H1 (cell line): ENCODE measurements around the gene MITF. TPM values are rescaled to one million over a fixed set of nuclear protein-coding genes. Genes with fewer than 3 reads are reported as not detected.
A peak's percentile ranks its signal among the peaks of the same experiment; 100 is the strongest.

ENCODE experiments used
- CTCF ChIA-PET: fragments of 300-600 bp; sonication (Branson Sonifier 250); formaldehyde crosslinking; loops from one replicate; lab custom pipeline; 2021; ENCODE audit not compliant: partially characterized antibody; lab: Charles Lee
- POLR2A ChIA-PET: fragments of 300-600 bp; sonication (Branson Sonifier 250); formaldehyde crosslinking; loops from one replicate; lab custom pipeline; 2021; ENCODE audit warnings: inconsistent platforms; ENCODE audit not compliant: partially characterized antibody; lab: Charles Lee
- DNase-seq, 2 experiments: peaks; one replicate each; pipeline versions ENCODE4 v3.0.0 to v3.0.0-alpha.2; 2010 to 2022; ENCODE audit warnings: low spot score in 2 of 2, low read depth in 1 of 2, mixed read lengths in 1 of 2
- FAIRE-seq: peaks from 2 replicates; lab custom pipeline; 2011; peaks lifted over from hg19 to GRCh38; lab: Jason Lieb, UNC
- H2AFZ ChIP-seq: 2 replicates; pipeline ENCODE4 v1.8.1; 2012; ENCODE audit warnings: low read length, inconsistent platforms
- H2AK5ac ChIP-seq: 2 replicates; pipeline ENCODE4 v1.6.1; 2013; ENCODE audit warnings: low read depth, low read length
- H2BK120ac ChIP-seq: replicated peaks from 2 replicates; pipeline ENCODE3; 2013; ENCODE audit warnings: low read depth, low read length, inconsistent platforms
- H2BK12ac ChIP-seq: 2 replicates; pipeline ENCODE4 v1.6.1; 2013; ENCODE audit warnings: low read depth, low read length
- H2BK15ac ChIP-seq: 2 replicates; pipeline ENCODE4 v1.6.1; 2013; ENCODE audit warnings: low read length
- H2BK20ac ChIP-seq: 2 replicates; pipeline ENCODE4 v1.6.1; 2013; ENCODE audit warnings: low read length
- H2BK5ac ChIP-seq: 2 replicates; pipeline ENCODE4 v1.6.1; 2013; ENCODE audit warnings: low read depth, low read length
- H3K14ac ChIP-seq: 2 replicates; pipeline ENCODE4 v1.6.1; 2013; ENCODE audit warnings: inconsistent platforms; ENCODE audit not compliant: insufficient read length
- H3K18ac ChIP-seq: 2 replicates; pipeline ENCODE4 v1.6.1; 2013; ENCODE audit warnings: low read length; ENCODE audit errors: extremely low read depth
- H3K23ac ChIP-seq: 2 replicates; pipeline ENCODE4 v1.6.1; 2013; ENCODE audit warnings: inconsistent platforms; ENCODE audit not compliant: insufficient read length
- H3K23me2 ChIP-seq: 2 replicates; pipeline ENCODE4 v1.6.1; 2013; ENCODE audit warnings: low read depth, low read length
- H3K27ac ChIP-seq: 2 replicates; pipeline ENCODE4 v1.6.1; 2011; ENCODE audit warnings: low read depth, low read length, inconsistent platforms
- H3K27me3 ChIP-seq, 4 experiments: replicated peaks in 1 of 4; 1 replicate in 1 of 4; 2 replicates in 3 of 4; pipeline versions ENCODE4 v1.6.1 to v1.8.1; 2011 to 2013; ENCODE audit warnings: low read length in 3 of 4, mild to moderate bottlenecking in 3 of 4, inconsistent platforms in 2 of 4, mixed read lengths in 2 of 4, moderate library complexity in 1 of 4; ENCODE audit not compliant: control insufficient read depth in 3 of 4, insufficient read depth in 3 of 4; ENCODE audit errors: extremely low read depth in 1 of 4
- H3K36me3 ChIP-seq, 4 experiments: 2 replicates each; pipeline versions ENCODE4 v1.6.1 to v1.8.1; 2011 to 2013; ENCODE audit warnings: mild to moderate bottlenecking in 4 of 4, low read length in 3 of 4, moderate library complexity in 2 of 4, control low read depth in 1 of 4, inconsistent platforms in 1 of 4; ENCODE audit not compliant: insufficient read depth in 4 of 4, control insufficient read depth in 2 of 4
- H3K4ac ChIP-seq: replicated peaks from 2 replicates; pipeline ENCODE3; 2013; ENCODE audit warnings: low read length, low read depth, mixed read lengths, inconsistent platforms; ENCODE audit not compliant: insufficient read length
- H3K4me1 ChIP-seq, 4 experiments: replicated peaks in 1 of 4; 1 replicate in 1 of 4; 2 replicates in 3 of 4; pipeline versions ENCODE4 v1.6.1 to v1.8.1; 2011 to 2013; ENCODE audit warnings: low read length in 3 of 4, inconsistent platforms in 2 of 4, mixed read lengths in 1 of 4; ENCODE audit not compliant: insufficient read depth in 4 of 4, control insufficient read depth in 3 of 4
- H3K4me2 ChIP-seq, 2 experiments: 2 replicates each; pipeline versions ENCODE4 v1.6.1 to v1.8.1; 2011 to 2013; ENCODE audit warnings: low read depth in 2 of 2, low read length in 2 of 2, control low read depth in 1 of 2, inconsistent platforms in 1 of 2, mild to moderate bottlenecking in 1 of 2; ENCODE audit not compliant: insufficient read depth in 1 of 2
- H3K4me3 ChIP-seq, 4 experiments: fragments of 200-600, 300-600 bp in 1 of 4; sonication (generic), shearing (Covaris generic), sonication (Bioruptor Twin) in 1 of 4; 2 replicates each; pipeline versions ENCODE4 v1.5.1 to v1.8.1; 2011 to 2016; ENCODE audit warnings: low read length in 4 of 4, low read depth in 3 of 4, control low read depth in 2 of 4, inconsistent platforms in 2 of 4, mild to moderate bottlenecking in 2 of 4, mixed read lengths in 1 of 4, moderate library complexity in 1 of 4; ENCODE audit not compliant: insufficient read depth in 2 of 4; ENCODE audit errors: extremely low read depth in 1 of 4
- H3K56ac ChIP-seq: replicated peaks from 2 replicates; pipeline ENCODE3; 2013; ENCODE audit warnings: low read depth, mild to moderate bottlenecking, mixed read lengths, low read length, inconsistent platforms; ENCODE audit not compliant: insufficient read length
- H3K79me1 ChIP-seq: 2 replicates; pipeline ENCODE4 v1.6.1; 2013; ENCODE audit warnings: low read depth, low read length, control low read depth
- H3K79me2 ChIP-seq, 2 experiments: 2 replicates each; pipeline versions ENCODE4 v1.6.1 to v1.8.1; 2012 to 2013; ENCODE audit warnings: low read length in 2 of 2, mild to moderate bottlenecking in 2 of 2, inconsistent platforms in 1 of 2; ENCODE audit not compliant: insufficient read depth in 2 of 2, control insufficient read depth in 1 of 2
- H3K9ac ChIP-seq, 4 experiments: replicated peaks in 1 of 4; 1 replicate in 1 of 4; 2 replicates in 3 of 4; pipeline versions ENCODE4 v1.6.1 to v1.8.1; 2011 to 2013; ENCODE audit warnings: low read depth in 3 of 4, low read length in 3 of 4, control low read depth in 2 of 4, mild to moderate bottlenecking in 2 of 4, moderate library complexity in 2 of 4, inconsistent platforms in 1 of 4; ENCODE audit errors: extremely low read depth in 1 of 4
- H3K9me3 ChIP-seq, 2 experiments: 2 replicates each; pipeline versions ENCODE4 v1.6.1 to v1.8.1; 2012 to 2013; ENCODE audit warnings: mild to moderate bottlenecking in 2 of 2, moderate library complexity in 2 of 2, control low read depth in 1 of 2, inconsistent platforms in 1 of 2, low read depth in 1 of 2, low read length in 1 of 2, mixed read lengths in 1 of 2; ENCODE audit not compliant: insufficient read depth in 2 of 2
- H4K20me1 ChIP-seq, 2 experiments: replicated peaks in 1 of 2; 2 replicates each; pipeline versions ENCODE3 to v1.8.1; 2011 to 2013; ENCODE audit warnings: inconsistent platforms in 2 of 2, low read length in 2 of 2, mild to moderate bottlenecking in 1 of 2; ENCODE audit not compliant: insufficient read depth in 2 of 2, control insufficient read depth in 1 of 2
- H4K5ac ChIP-seq: 2 replicates; pipeline ENCODE4 v1.6.1; 2013; ENCODE audit warnings: low read length, low read depth, mixed read lengths, inconsistent platforms; ENCODE audit not compliant: insufficient read length
- H4K8ac ChIP-seq: 2 replicates; pipeline ENCODE4 v1.8.0; 2013; ENCODE audit warnings: mild to moderate bottlenecking, moderate library complexity, low read length, inconsistent platforms; ENCODE audit not compliant: insufficient read depth; ENCODE audit errors: extremely low read depth
- H4K91ac ChIP-seq: replicated peaks from 2 replicates; pipeline ENCODE3; 2013; ENCODE audit warnings: low read length, mixed read lengths, inconsistent platforms; ENCODE audit not compliant: insufficient read length
- CTBP2 ChIP-seq: IDR thresholded peaks from 2 replicates; pipeline ENCODE4 v1.7.0; 2011; ENCODE audit warnings: borderline replicate concordance, mild to moderate bottlenecking, moderate library complexity, mixed read lengths, low read length; ENCODE audit not compliant: insufficient read depth, insufficient read length
- GTF2F1 ChIP-seq: IDR thresholded peaks from 2 replicates; pipeline ENCODE4 v1.6.1; 2012; ENCODE audit warnings: low read depth, low read length, improper control_type of control experiment, borderline replicate concordance
- KDM5A ChIP-seq: fragments of 200-600 bp; IDR thresholded peaks from 2 replicates; pipeline ENCODE4 v1.7.1; 2012; ENCODE audit warnings: mild to moderate bottlenecking, low read length, inconsistent platforms, mixed read lengths
- WGBS, 2 experiments: shearing (Covaris generic) in 1 of 2; methylation state at CpG; one replicate each; pipeline versions ENCODE4 v1.1.6 to v1.1.7; 2013 to 2015; ENCODE audit warnings: low lambda C conversion rate in 2 of 2, mixed read lengths in 2 of 2, inconsistent platforms in 1 of 2, low coverage in 1 of 2, missing lambda C conversion rate in 1 of 2; ENCODE audit not compliant: insufficient replicate concordance in 2 of 2, insufficient coverage in 1 of 2, insufficient read length in 1 of 2; ENCODE audit errors: extremely low coverage in 1 of 2, missing lambda C conversion rate in 1 of 2; 5-methylcytosine and 5-hydroxymethylcytosine counted together
- polyA plus RNA-seq, 7 experiments: library from polyadenylated mRNA; depleted of rRNA in 3 of 7; stranded (reverse) in 5 of 7; unstranded in 2 of 7; fragments of >200 nt in 5 of 7; fragments of 200-250 nt in 2 of 7; gene quantifications; 1 replicate in 5 of 7; 2 replicates in 1 of 7; 4 replicates in 1 of 7; pipeline versions ENCODE4 v1.2.1 to v1.2.3, GENCODE V29; 2011 to 2013; ENCODE audit warnings: missing spikeins in 2 of 7, mixed read lengths in 2 of 7
- total RNA-seq: library from RNA; stranded (reverse); fragmentation: NEBNext Ultra II Directional; extraction: Animal tissue kit (Norgen Biotek cat#: 25700); gene quantifications from 2 replicates; pipeline ENCODE4 v1.2.1, GENCODE V29; 2021
- TF ChIP-seq, protein P1 (sequence below): IDR thresholded peaks from 2 replicates; pipeline ENCODE4 v1.6.1; 2012; ENCODE audit warnings: inconsistent platforms
- TF ChIP-seq, protein P2 (sequence below): IDR thresholded peaks from 2 replicates; pipeline ENCODE4 v1.6.1; 2012; ENCODE audit warnings: inconsistent platforms

Gene MITF
- total and polyA plus RNA-seq, 2 of the 8 experiments (the other 6 are each of a cell fraction or from before 2014, with no cell fraction given): 0.53 to 1.4 TPM

DNA sequence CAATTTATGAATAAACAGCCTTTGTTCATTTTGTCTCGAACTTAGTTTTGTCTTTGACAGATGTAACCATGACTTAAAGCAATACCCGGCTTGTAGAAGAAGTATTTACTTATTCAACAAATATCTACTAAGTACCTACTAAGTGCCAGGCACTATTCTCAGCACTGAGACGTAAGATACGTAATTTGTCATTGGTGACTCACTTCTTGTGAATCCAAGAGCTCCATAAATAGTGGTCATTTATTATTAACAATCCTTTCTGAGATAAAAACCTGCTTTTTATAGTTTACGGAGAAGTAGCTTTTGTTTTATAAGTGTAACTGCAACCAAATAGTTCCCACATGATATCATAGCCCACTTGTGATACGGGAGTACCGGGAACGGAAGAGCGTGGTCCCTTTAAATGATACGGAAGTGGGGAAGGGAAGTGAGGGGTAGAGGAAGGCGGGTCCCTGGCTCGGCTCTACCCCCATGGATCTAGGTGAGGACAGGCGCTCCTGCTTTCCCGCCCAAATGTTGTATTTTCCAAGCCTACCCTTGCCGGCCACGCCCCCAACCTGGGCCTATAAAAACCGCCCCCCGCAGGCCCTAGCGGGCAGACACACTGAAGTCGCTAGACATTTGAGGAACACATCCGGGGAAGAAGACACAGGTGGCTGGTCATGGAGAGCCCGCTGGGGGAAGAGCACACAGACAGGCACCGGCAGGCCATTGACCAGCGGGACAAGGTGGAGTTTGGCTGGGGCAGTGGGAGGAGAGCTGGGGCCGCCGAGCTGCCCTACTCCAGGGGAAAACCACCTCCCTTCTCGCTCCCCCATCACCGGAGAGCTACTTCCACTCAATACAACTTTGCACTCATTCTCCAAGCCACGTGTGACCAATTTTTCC, 260.1 kb downstream of the MITF start, which contains the start of gene SAMMSON:
Gene SAMMSON (plus strand): TSS at position 594 of the 888 bp plus-strand sequence.
- ChIA-PET POLR2A (interaction anchor here (0.7 to 1.6 kb wide), 2 partner anchors 10 to 12 kb away, joined by 3 read pairs; no protein-coding TSS in a partner anchor), CTCF (interaction anchor here (0.6 kb wide), 1 partner anchor 91 kb away, joined by 3 read pairs; no protein-coding TSS in a partner anchor)
- no peak within 1 kb of the TSS for H3K4me2 ChIP-seq
- no peaks in the 10 kb centered on the region for H3K79me2 ChIP-seq
- no peak within 1 kb of the TSS for H3K4me3 ChIP-seq
- no peak within 1 kb of the TSS for H3K4ac ChIP-seq
- FAIRE-seq: no peak
- H3K56ac ChIP-seq: no peak within 1 kb of the TSS
- H4K20me1 ChIP-seq: no peaks in the 10 kb centered on the region
- H3K36me3 ChIP-seq: no peaks in the 10 kb centered on the region
- H4K8ac ChIP-seq: no peak within 1 kb of the TSS; the same call in 1 of the 2 replicates
- H3K14ac ChIP-seq: no peak within 1 kb of the TSS
- H3K9me3 ChIP-seq: no peaks in the 10 kb centered on the region
- no peaks in the 10 kb centered on the region for H3K27me3 ChIP-seq
- H2AFZ ChIP-seq: 0 out of 2 replicates have a peak within 1 kb of the TSS, but pooled peaks have one; percentile 6
- no peak within 1 kb of the TSS for H3K27ac ChIP-seq
- peaks cover 0 to 3% (median 0%) of the 10 kb centered on the region in 4 experiments; a peak in 1 of 7 replicates for H3K4me1 ChIP-seq
- H2BK20ac ChIP-seq: no peak within 1 kb of the TSS
- WGBS, 2 experiments: 84% methylated on average over 29 of the region's 29 CpGs; no CpG with 5 or more reads in 1 of the 2 experiments
- no peak within 1 kb of the TSS for H2BK12ac ChIP-seq
- no peak within 1 kb of the TSS for H3K9ac ChIP-seq
- no peak within 1 kb of the TSS for H4K91ac ChIP-seq
- H2BK120ac ChIP-seq: no peak within 1 kb of the TSS
- H3K23ac ChIP-seq: no peak within 1 kb of the TSS
- no peaks in the 10 kb centered on the region for H3K23me2 ChIP-seq
- 0 out of 2 replicates have a peak within 1 kb of the TSS, but pooled peaks have one; percentile 11 for H3K18ac ChIP-seq
- no peak within 1 kb of the TSS for H2BK5ac ChIP-seq
- H3K79me1 ChIP-seq: no peaks in the 10 kb centered on the region
- no peak within 1 kb of the TSS for H4K5ac ChIP-seq
- peak in 1 of 2 experiments; percentile 55 for DNase-seq
- TF ChIP-seq KDM5A (no peak), CTBP2 (no peak), GTF2F1 (no peak)
- TF ChIP-seq, protein P1, sequence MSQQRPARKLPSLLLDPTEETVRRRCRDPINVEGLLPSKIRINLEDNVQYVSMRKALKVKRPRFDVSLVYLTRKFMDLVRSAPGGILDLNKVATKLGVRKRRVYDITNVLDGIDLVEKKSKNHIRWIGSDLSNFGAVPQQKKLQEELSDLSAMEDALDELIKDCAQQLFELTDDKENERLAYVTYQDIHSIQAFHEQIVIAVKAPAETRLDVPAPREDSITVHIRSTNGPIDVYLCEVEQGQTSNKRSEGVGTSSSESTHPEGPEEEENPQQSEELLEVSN: peak; percentile 94
- TF ChIP-seq, protein P2, sequence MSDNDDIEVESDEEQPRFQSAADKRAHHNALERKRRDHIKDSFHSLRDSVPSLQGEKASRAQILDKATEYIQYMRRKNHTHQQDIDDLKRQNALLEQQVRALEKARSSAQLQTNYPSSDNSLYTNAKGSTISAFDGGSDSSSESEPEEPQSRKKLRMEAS: peak; percentile 63; the same call in 1 of the 2 replicates
- H2AK5ac ChIP-seq: no peak within 1 kb of the TSS
- H2BK15ac ChIP-seq: no peak within 1 kb of the TSS
